ENCODE data around the gene MBTPS1.

MBTPS1 gene

DNA sequence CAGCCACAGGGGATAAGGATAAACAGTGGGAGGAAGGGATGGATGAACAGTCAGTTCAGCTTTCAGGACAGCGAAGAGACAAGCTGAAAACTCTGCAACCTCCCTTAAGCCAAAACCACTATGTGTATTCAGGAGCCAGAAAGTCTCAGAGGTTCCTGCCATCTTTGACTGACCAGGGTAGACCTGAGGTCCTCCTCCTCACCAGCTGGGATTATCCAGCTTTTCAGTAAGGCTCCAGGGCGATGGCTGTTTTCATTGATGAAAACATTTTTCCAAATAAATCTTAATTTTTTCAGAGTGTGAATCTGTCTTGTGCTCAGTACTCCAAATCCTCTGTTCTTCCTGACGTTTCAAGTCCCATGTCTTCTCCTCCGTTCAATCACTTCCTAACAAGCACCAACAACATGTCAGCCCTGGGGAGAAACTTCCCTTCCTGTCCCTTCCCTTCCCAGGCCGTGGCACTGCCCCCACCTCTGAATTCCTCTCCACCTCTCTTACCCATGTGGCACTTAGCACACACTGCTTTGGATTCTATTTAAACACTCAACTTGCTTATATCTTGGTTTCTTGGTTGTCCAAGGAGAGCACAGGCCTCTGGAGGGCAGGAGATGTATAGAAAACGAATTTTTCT is 23.0 kb upstream of the MBTPS1 start:
- Histone ChIP-seq H3K79me2 (ENCODE audit: insufficient read depth, low read length) (peaks cover 87% of the 10 kb centered on the region), H3K9ac (ENCODE audit: low read depth, low read length, poor library complexity, severe bottlenecking) (peak overlapping the region; percentile 72), H3K4me3 (ENCODE audit: low read length, poor library complexity, severe bottlenecking) (peak overlapping the region; percentile 72), H3K9me3 (ENCODE audit: insufficient read depth, low read depth, low read length) (no peaks in the 10 kb centered on the region), H4K20me1 (ENCODE audit: insufficient read depth, low read length, poor library complexity, severe bottlenecking) (peaks cover 16% of the 10 kb centered on the region), H3K27me3 (ENCODE audit: insufficient read depth, low read length, poor library complexity, severe bottlenecking) (no peaks in the 10 kb centered on the region), H2AFZ (ENCODE audit: low read length) (no peak overlapping the region), H3K4me2 (ENCODE audit: low read depth, low read length, poor library complexity, severe bottlenecking) (peak overlapping the region; percentile 79), H3K36me3 (ENCODE audit: insufficient read depth, low read length) (no peaks in the 10 kb centered on the region), H3F3A (ENCODE audit: low read depth) (no peaks in the 10 kb centered on the region; the same call in 1 of the 2 replicates), H3K4me1 (ENCODE audit: insufficient read depth, low read length, poor library complexity, severe bottlenecking) (peaks cover 67% of the 10 kb centered on the region), H3K9me2 (replicated peaks; ENCODE audit: low read depth, low read length) (no peaks in the 10 kb centered on the region)
- TF ChIP-seq, protein P1, sequence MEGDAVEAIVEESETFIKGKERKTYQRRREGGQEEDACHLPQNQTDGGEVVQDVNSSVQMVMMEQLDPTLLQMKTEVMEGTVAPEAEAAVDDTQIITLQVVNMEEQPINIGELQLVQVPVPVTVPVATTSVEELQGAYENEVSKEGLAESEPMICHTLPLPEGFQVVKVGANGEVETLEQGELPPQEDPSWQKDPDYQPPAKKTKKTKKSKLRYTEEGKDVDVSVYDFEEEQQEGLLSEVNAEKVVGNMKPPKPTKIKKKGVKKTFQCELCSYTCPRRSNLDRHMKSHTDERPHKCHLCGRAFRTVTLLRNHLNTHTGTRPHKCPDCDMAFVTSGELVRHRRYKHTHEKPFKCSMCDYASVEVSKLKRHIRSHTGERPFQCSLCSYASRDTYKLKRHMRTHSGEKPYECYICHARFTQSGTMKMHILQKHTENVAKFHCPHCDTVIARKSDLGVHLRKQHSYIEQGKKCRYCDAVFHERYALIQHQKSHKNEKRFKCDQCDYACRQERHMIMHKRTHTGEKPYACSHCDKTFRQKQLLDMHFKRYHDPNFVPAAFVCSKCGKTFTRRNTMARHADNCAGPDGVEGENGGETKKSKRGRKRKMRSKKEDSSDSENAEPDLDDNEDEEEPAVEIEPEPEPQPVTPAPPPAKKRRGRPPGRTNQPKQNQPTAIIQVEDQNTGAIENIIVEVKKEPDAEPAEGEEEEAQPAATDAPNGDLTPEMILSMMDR (conservative IDR thresholded peaks at IDR 0.05; ENCODE audit: low read length) = no peak

DNA sequence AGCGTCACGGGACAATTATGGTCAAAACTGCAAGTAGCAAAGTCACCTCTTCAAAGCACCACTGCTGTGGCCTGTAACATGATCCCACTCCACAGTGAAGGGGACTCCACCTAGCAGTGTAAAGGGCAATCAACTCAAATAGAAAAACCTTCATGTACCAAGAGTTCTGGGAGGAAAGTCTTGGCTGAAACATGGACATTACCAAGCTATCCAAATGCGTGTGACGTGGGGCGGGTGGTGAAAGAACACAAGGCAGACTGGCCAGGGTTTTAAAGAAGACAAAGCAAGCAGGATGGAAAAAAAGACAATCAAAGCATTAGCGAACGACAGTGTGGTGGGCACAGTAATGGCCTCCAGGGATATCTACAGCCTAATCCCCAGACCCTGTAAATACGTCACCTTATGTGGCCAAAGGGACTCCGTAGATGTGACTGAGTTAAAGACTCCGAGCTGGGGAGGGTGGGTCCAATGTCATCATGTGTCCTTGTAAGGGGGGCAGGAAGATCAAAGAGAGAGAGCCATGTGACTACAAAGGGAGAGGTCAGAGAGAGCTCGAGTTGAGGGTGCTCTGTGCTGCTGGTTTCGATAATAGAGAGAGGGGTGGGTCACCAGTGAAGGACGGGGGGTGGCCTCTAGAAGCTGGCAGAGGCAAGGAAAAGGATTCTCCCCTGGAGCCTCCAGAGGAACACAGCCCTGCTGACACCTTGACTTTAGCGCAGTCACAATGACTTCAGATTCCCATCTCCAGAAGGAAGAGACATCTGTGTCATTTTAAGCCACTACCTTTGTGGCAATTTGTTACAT is 22.3 kb upstream of the MBTPS1 start:
- Histone ChIP-seq H2AFZ (ENCODE audit: low read length) (0 out of 2 replicates have a peak overlapping the region, but pooled peaks have one; percentile 30), H3K4me2 (ENCODE audit: low read depth, low read length, poor library complexity, severe bottlenecking) (peak overlapping the region; percentile 79), H3K27me3 (ENCODE audit: insufficient read depth, low read length, poor library complexity, severe bottlenecking) (no peaks in the 10 kb centered on the region), H3K9me2 (replicated peaks; ENCODE audit: low read depth, low read length) (no peaks in the 10 kb centered on the region), H3K9me3 (ENCODE audit: insufficient read depth, low read depth, low read length) (no peaks in the 10 kb centered on the region), H3K79me2 (ENCODE audit: insufficient read depth, low read length) (peaks cover 87% of the 10 kb centered on the region), H3K4me1 (ENCODE audit: insufficient read depth, low read length, poor library complexity, severe bottlenecking) (peaks cover 73% of the 10 kb centered on the region), H3K4me3 (ENCODE audit: low read length, poor library complexity, severe bottlenecking) (peak overlapping the region; percentile 72), H4K20me1 (ENCODE audit: insufficient read depth, low read length, poor library complexity, severe bottlenecking) (peaks cover 15% of the 10 kb centered on the region), H3K9ac (ENCODE audit: low read depth, low read length, poor library complexity, severe bottlenecking) (peak overlapping the region; percentile 72), H3F3A (ENCODE audit: low read depth) (no peaks in the 10 kb centered on the region; the same call in 1 of the 2 replicates), H3K36me3 (ENCODE audit: insufficient read depth, low read length) (no peaks in the 10 kb centered on the region)
- TF ChIP-seq, protein P1 (conservative IDR thresholded peaks at IDR 0.05; ENCODE audit: low read length) = no peak
- TF ChIP-seq EZH2phosphoT487 (IDR thresholded peaks at IDR 0.05; ENCODE audit: borderline replicate concordance) = no peak

DNA sequence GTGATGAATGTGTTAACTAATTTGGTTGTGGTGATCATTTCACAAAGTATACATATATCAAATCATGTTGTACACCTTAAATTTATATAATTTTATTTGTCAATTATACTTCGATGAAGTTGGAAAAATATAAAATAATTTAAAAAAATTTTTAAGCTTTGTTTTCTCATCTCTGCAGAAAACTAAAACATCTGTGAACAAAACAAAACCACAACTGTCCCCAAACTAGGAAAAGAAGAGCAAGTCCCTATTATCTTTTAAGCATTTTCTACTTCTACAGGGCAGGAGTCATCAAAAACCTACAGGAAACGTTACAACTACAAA is 21.7 kb upstream of the MBTPS1 start:
- Histone ChIP-seq H3K4me2 (ENCODE audit: low read depth, low read length, poor library complexity, severe bottlenecking) (peak overlapping the region; percentile 79), H3F3A (ENCODE audit: low read depth) (no peaks in the 10 kb centered on the region; the same call in 1 of the 2 replicates), H3K9me3 (ENCODE audit: insufficient read depth, low read depth, low read length) (no peaks in the 10 kb centered on the region), H2AFZ (ENCODE audit: low read length) (no peak overlapping the region), H4K20me1 (ENCODE audit: insufficient read depth, low read length, poor library complexity, severe bottlenecking) (peaks cover 11% of the 10 kb centered on the region), H3K9ac (ENCODE audit: low read depth, low read length, poor library complexity, severe bottlenecking) (peak overlapping the region; percentile 72), H3K27me3 (ENCODE audit: insufficient read depth, low read length, poor library complexity, severe bottlenecking) (no peaks in the 10 kb centered on the region), H3K4me3 (ENCODE audit: low read length, poor library complexity, severe bottlenecking) (peak overlapping the region; percentile 72), H3K79me2 (ENCODE audit: insufficient read depth, low read length) (peaks cover 87% of the 10 kb centered on the region), H3K9me2 (replicated peaks; ENCODE audit: low read depth, low read length) (no peaks in the 10 kb centered on the region), H3K36me3 (ENCODE audit: insufficient read depth, low read length) (no peaks in the 10 kb centered on the region), H3K4me1 (ENCODE audit: insufficient read depth, low read length, poor library complexity, severe bottlenecking) (peaks cover 70% of the 10 kb centered on the region)
- TF ChIP-seq EZH2phosphoT487 (IDR thresholded peaks at IDR 0.05; ENCODE audit: borderline replicate concordance) = no peak
- TF ChIP-seq, protein P1 (conservative IDR thresholded peaks at IDR 0.05; ENCODE audit: low read length) = no peak

Data from Loucy (cell line).